ENCODE data around the gene POLR1D.

POLR1D gene

GRCh38 chr13:27634231-27634630, 12.5 kb downstream of the POLR1D start:
- TF ChIP-seq CTCF (IDR thresholded peaks at IDR 0.05; ENCODE audit: control insufficient read depth, insufficient read depth, low read depth, low read length, missing control alignments): no peak
- no peak overlapping the region for H3K4me3 ChIP-seq (ENCODE audit: control insufficient read depth, low read depth, low read length)
- DNase-seq (ENCODE audit: low read depth): no peak

DNA sequence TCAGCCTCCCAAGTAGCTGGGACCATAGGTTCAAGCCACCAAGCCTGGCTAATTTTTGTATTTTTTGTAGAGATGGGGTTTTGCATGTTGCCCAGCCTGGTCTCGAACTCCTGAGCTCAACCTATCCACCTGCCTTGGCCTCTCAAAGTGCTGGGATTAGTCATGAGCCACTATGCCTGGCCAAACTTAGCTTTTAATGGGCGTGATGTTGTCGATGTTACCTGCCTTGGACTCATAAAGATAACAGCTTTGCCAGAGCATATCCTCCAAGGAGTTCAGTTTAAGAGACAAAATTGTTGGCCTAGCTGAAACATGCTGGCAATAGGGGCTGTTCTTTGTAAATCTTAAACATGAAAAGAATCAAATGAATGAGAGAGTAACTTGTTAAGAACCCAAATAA, 13.1 kb downstream of the POLR1D start:
- H3K4me3 ChIP-seq (ENCODE audit: control insufficient read depth, low read depth, low read length): no peak overlapping the region
- no peak for DNase-seq (ENCODE audit: low read depth)
- TF ChIP-seq CTCF (IDR thresholded peaks at IDR 0.05; ENCODE audit: control insufficient read depth, insufficient read depth, low read depth, low read length, missing control alignments): no peak

DNA sequence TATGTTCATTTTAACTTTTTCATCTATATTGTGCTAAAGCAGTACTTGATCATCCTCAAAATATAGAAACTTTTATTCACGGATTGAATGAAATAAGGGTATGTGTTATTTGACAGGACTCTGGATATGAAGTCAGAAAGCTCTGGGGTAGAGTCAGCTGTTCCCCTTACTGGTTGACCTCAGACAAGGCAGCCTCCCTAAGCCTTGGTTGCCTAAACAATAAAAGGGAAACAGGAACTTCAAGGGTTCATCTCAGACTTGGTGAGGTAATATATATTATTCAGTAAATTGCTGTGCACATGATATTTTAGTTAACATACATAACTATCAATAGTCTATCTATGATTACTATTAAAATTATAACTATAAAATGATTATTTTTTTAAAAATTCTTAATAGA, 13.6 kb downstream of the POLR1D start:
- no peak overlapping the region for H3K4me3 ChIP-seq (ENCODE audit: control insufficient read depth, low read depth, low read length)
- no peak for DNase-seq (ENCODE audit: low read depth)
- TF ChIP-seq CTCF (IDR thresholded peaks at IDR 0.05; ENCODE audit: control insufficient read depth, insufficient read depth, low read depth, low read length, missing control alignments): no peak

- DNase-seq (ENCODE audit: low read depth): no peak
- TF ChIP-seq CTCF (IDR thresholded peaks at IDR 0.05; ENCODE audit: control insufficient read depth, insufficient read depth, low read depth, low read length, missing control alignments): no peak
- H3K4me3 ChIP-seq (ENCODE audit: control insufficient read depth, low read depth, low read length): no peak overlapping the region
Observed at GRCh38 chr13:27636589-27637288, 15.0 kb downstream of the POLR1D start.

DNA sequence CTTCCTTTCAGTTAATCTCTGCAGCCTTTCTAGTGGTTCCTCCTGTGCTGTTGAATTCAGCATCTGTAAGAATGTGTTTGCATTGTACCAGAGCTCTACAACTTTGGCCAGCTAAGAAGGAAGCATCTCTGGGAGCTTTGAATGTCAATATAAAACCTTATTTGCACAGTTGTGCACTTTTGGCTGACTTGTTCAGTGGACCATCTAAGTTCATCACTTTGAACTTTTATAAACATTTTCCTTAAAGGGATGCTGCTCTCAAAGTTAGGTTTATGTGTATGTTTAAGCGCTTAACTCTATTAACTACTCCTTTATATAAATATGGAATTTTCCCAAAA, 15.6 kb downstream of the POLR1D start:
- no peak for DNase-seq (ENCODE audit: low read depth)

DNA sequence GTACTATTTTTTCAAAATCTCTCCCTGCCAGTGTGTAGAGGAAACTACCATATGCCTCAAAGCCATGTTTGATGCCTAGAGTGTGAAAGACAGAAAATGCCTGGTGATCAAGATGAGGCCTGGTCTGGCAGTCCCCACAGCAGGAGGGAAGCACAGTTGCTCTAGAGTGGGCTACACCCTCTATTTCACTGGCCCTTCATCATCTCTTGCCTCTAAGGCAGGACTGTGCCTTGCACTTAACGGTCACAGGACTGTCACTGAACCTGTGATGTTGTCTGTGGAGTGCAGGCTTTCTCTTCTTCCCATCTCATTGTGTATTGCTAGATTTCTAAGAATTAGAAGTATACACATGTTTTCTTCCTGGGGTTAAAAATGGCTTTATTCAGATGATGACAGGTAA, 16.3 kb downstream of the POLR1D start:
- DNase-seq (ENCODE audit: low read depth): no peak
- TF ChIP-seq CTCF (IDR thresholded peaks at IDR 0.05; ENCODE audit: control insufficient read depth, insufficient read depth, low read depth, low read length, missing control alignments): no peak
- no peak overlapping the region for H3K4me3 ChIP-seq (ENCODE audit: control insufficient read depth, low read depth, low read length)

More for the DNA sequence above, 15.6 kb downstream of the POLR1D start:
- no peak for TF ChIP-seq CTCF (IDR thresholded peaks at IDR 0.05; ENCODE audit: control insufficient read depth, insufficient read depth, low read depth, low read length, missing control alignments)
- no peak overlapping the region for H3K4me3 ChIP-seq (ENCODE audit: control insufficient read depth, low read depth, low read length)

DNA sequence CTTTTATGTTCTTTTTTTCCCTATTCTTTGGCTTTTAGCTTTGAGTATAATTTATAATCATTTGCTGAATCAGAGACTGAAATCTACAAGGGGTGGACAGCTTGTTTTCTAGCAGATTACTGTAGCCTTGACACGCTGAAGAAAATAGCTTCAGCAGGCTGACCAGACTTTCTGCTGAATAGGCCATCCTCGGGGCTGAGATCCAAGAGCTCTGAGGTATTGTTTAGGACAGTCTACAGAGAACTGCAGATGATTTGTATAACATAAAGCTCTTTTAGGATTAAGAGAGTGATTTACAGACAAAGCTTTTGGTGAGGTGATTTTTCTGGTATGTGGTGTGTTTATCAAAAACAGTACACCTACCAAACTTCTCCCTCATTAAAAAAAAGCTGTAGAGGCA, 16.8 kb downstream of the POLR1D start:
- DNase-seq (ENCODE audit: low read depth): no peak
- no peak for TF ChIP-seq CTCF (IDR thresholded peaks at IDR 0.05; ENCODE audit: control insufficient read depth, insufficient read depth, low read depth, low read length, missing control alignments)
- no peak overlapping the region for H3K4me3 ChIP-seq (ENCODE audit: control insufficient read depth, low read depth, low read length)
